Hepatocyte (in vitro differentiated cells): ENCODE measurements around the gene PDE11A. TPM values are rescaled to one million over a fixed set of nuclear protein-coding genes. Genes with fewer than 3 reads are reported as not detected.

Source experiments
- polyA plus RNA-seq: library from polyadenylated mRNA; unstranded; fragments of >200 nt; fragmentation: Nextera tagmentation; extraction: Ambion mirVana; gene quantifications from 2 replicates; pipeline ENCODE4 v1.2.1, GENCODE V29; 2016
- small RNA-seq: library from RNA; depleted of rRNA; stranded (forward); fragments of <200 nt; gene quantifications from one replicate; pipeline ENCODE3, GENCODE V24; 2014
- total RNA-seq: library from RNA; depleted of rRNA; stranded (reverse); fragments of >200 nt; gene quantifications from 2 replicates; pipeline ENCODE4 v1.2.3, GENCODE V29; 2014

Gene PDE11A
- total and polyA plus RNA-seq, 2 experiments from 2014 or later: 0.71 to 1.9 TPM

Small RNA genes lying within 50 kb of the gene (small RNA-seq; reads per million reads assigned to genes)
- gene AC011998.1 (not detected), gene RNU6-629P (not detected)

Other genes starting within 250 kb of the PDE11A start
- gene RBM45, start 39.7 kb upstream of the PDE11A start, total RNA-seq: 12.6 and 12.7 TPM in 2 replicates
- gene RBM45, start 39.7 kb upstream of the PDE11A start, polyA plus RNA-seq: 4.3 and 8.3 TPM in 2 replicates
- 3.0 and 3.9 TPM in 2 replicates for gene OSBPL6, start 121.7 kb upstream of the PDE11A start, total RNA-seq
- gene OSBPL6, start 121.7 kb upstream of the PDE11A start, polyA plus RNA-seq: 2.5 and 2.6 TPM in 2 replicates